ENCODE results near the gene CDHR3. TPM values are rescaled to one million over a fixed set of nuclear protein-coding genes. Genes with fewer than 3 reads are reported as not detected.

The CDHR3 gene
- total and polyA plus RNA-seq, 10 of the 15 experiments (the other 5 are each of a cell fraction or from before 2014, with no cell fraction given): 0.06 to 0.11 TPM; not detected in 8

GRCh38 chr7:105945848-105946247, 17.2 kb upstream of the CDHR3 start:
- H3K4me1 ChIP-seq (ENCODE audit: control insufficient read depth, insufficient read depth, low read length): no peaks in the 10 kb centered on the region
- CTCF ChIA-PET: no interaction called here
- no peaks in the 10 kb centered on the region for H3K27me3 ChIP-seq (replicated peaks in 1 of 2; ENCODE audit: control insufficient read depth in 2 of 2, insufficient read depth in 2 of 2, low read length in 1 of 2)
- BruUV-seq (replicated peaks): no TSS peak
- no peak for DNase-seq (ENCODE audit: low read depth, low spot score)
- H2AFZ ChIP-seq (ENCODE audit: control insufficient read depth, low read depth, low read length): no peak overlapping the region
- SMC1A ChIA-PET (ENCODE audit: uncharacterized antibody, unreplicated experiment): interaction anchor here (1.2 kb wide), 1 partner anchor 30 kb away, joined by 3 read pairs; no protein-coding TSS in a partner anchor
- H3K9me3 ChIP-seq (replicated peaks; ENCODE audit: control insufficient read depth, insufficient read depth, low read length): no peaks in the 10 kb centered on the region; the same call in 2 of the 3 replicates
- no peak for ATAC-seq
- H3K9ac ChIP-seq (ENCODE audit: control insufficient read depth, insufficient read depth, low read length): no peak overlapping the region
- TF ChIP-seq MTA2 (IDR thresholded peaks at IDR 0.05; ENCODE audit: low read depth): no peak
- TF ChIP-seq SREBF1 (IDR thresholded peaks at IDR 0.05; ENCODE audit: low read length): no peak
- TF ChIP-seq SMARCA5 (IDR thresholded peaks at IDR 0.05): no peak
- no peak for TF ChIP-seq TCF12 (IDR thresholded peaks at IDR 0.05; ENCODE audit: low read depth, low read length)
- TF ChIP-seq ZNF207 (IDR thresholded peaks at IDR 0.05; ENCODE audit: borderline replicate concordance): no peak
- in situ Hi-C loops (cut with MboI): no loop called here
- no peak for FAIRE-seq
- no peaks in the 10 kb centered on the region for H4K20me1 ChIP-seq (ENCODE audit: control insufficient read depth, insufficient read depth)
- no peak overlapping the region for H3K4me2 ChIP-seq (ENCODE audit: control insufficient read depth, insufficient read depth)
- no peaks in the 10 kb centered on the region for H3K79me2 ChIP-seq (ENCODE audit: control insufficient read depth, insufficient read depth, low read length)
- POLR2A ChIA-PET: no interaction called here
- H3K4me3 ChIP-seq: no peak overlapping the region
- intact Hi-C loops (cut with micrococcal nuclease; ENCODE audit: unreplicated experiment): no loop called here
- no peak overlapping the region for H3K27ac ChIP-seq (ENCODE audit: control insufficient read depth, insufficient read depth)
- no peaks in the 10 kb centered on the region for H3K36me3 ChIP-seq (ENCODE audit: control insufficient read depth in 2 of 2, insufficient read depth in 2 of 2, low read length in 1 of 2)
- WGBS (ENCODE audit: insufficient coverage, insufficient replicate concordance, low lambda C conversion rate, missing lambda C conversion rate): 49% methylated on average over 9 of the region's 9 CpGs
- RAD21 ChIA-PET (ENCODE audit: unreplicated experiment): no interaction called here

- TF ChIP-seq POLR2AphosphoS2 (IDR thresholded peaks at IDR 0.05; ENCODE audit: low read depth, low read length): no peak
- TF ChIP-seq ELK1 (IDR thresholded peaks at IDR 0.05; ENCODE audit: low read depth, low read length): no peak
- no peak for TF ChIP-seq POLR2A (IDR thresholded peaks at IDR 0.05; ENCODE audit: low read depth, low read length)
- no peak for TF ChIP-seq ZSCAN29 (IDR thresholded peaks at IDR 0.05)
- TF ChIP-seq SRF (IDR thresholded peaks at IDR 0.05; ENCODE audit: low read depth in 2 of 2, low read length in 2 of 2): no peak
- no peak for TF ChIP-seq ZNF384 (IDR thresholded peaks at IDR 0.05; ENCODE audit: borderline replicate concordance, low read depth, low read length)
- TF ChIP-seq MEF2A (IDR thresholded peaks at IDR 0.05; ENCODE audit: insufficient read depth, low read depth, low read length): no peak
- intact Hi-C loops (cut with micrococcal nuclease; ENCODE audit: unreplicated experiment): no loop called here
- no peak overlapping the region for H2AFZ ChIP-seq (ENCODE audit: control insufficient read depth, low read depth, low read length)
- BruUV-seq (replicated peaks): no TSS peak
- H3K79me2 ChIP-seq (ENCODE audit: control insufficient read depth, insufficient read depth, low read length): no peaks in the 10 kb centered on the region
- CTCF ChIA-PET: interaction anchor here (0.9 kb wide), 1 partner anchor 191 kb away, joined by 3 read pairs; no protein-coding TSS in a partner anchor
- H3K9ac ChIP-seq (ENCODE audit: control insufficient read depth, insufficient read depth, low read length): no peak overlapping the region
- H3K4me1 ChIP-seq (ENCODE audit: control insufficient read depth, insufficient read depth, low read length): no peaks in the 10 kb centered on the region
- H3K27me3 ChIP-seq (replicated peaks in 1 of 2; ENCODE audit: control insufficient read depth in 2 of 2, insufficient read depth in 2 of 2, low read length in 1 of 2): no peaks in the 10 kb centered on the region
- H3K27ac ChIP-seq (ENCODE audit: control insufficient read depth, insufficient read depth): no peak overlapping the region
- ATAC-seq (no peak), DNase-seq (ENCODE audit: low read depth, low spot score) (no peak), FAIRE-seq (no peak)
- no peak overlapping the region for H3K4me2 ChIP-seq (ENCODE audit: control insufficient read depth, insufficient read depth)
- SMC1A ChIA-PET (ENCODE audit: uncharacterized antibody, unreplicated experiment): interaction anchor here (1.0 to 1.2 kb wide), 2 partner anchors 24 to 27 kb away, joined by 3 read pairs; no protein-coding TSS in a partner anchor
- RAD21 ChIA-PET (ENCODE audit: unreplicated experiment): no interaction called here
- no peaks in the 10 kb centered on the region for H4K20me1 ChIP-seq (ENCODE audit: control insufficient read depth, insufficient read depth)
- no peaks in the 10 kb centered on the region; the same call in 1 of the 3 replicates for H3K9me3 ChIP-seq (replicated peaks; ENCODE audit: control insufficient read depth, insufficient read depth, low read length)
- no peak overlapping the region for H3K4me3 ChIP-seq
- WGBS (ENCODE audit: insufficient coverage, insufficient replicate concordance, low lambda C conversion rate, missing lambda C conversion rate): 29% methylated on average over 2 of the region's 2 CpGs
- in situ Hi-C loops (cut with MboI): no loop called here
- POLR2A ChIA-PET: no interaction called here
- no peaks in the 10 kb centered on the region for H3K36me3 ChIP-seq (ENCODE audit: control insufficient read depth in 2 of 2, insufficient read depth in 2 of 2, low read length in 1 of 2)
These were observed 11.5 kb upstream of the CDHR3 start for GRCh38 chr7:105951597-105951996.

All from GM12878 (cell line).